GM10266 (cell line): ENCODE results near the gene NHSL1.

ENCODE experiments used
- DNase-seq: peaks from one replicate; pipeline ENCODE4 v3.0.0; 2012; ENCODE audit errors: extremely low spot score
- TF ChIP-seq, protein P1 (sequence below): IDR thresholded peaks from 2 replicates; pipeline ENCODE4 v1.5.1; 2012; ENCODE audit warnings: mild to moderate bottlenecking, low read depth; ENCODE audit not compliant: control insufficient read depth, insufficient read depth; ENCODE audit errors: missing control alignments

NHSL1 gene

DNA sequence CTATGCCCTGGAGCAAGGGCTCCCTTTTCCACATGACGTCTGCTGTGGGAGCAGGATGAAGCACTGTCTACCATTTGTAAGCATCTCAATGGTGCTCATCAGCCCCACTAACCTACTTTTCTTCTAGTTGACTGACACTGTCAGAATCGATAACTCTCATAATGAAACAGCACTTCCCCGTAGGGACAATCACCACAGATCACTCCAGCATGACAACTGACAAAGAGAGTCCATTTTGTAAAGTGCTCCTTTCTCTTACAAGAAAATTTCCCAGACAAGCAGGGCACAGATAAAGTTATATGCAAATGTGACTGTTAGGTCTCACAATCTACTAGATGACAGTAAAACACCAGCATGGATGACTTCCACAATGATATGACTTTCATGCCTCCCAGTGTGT, 48.8 kb downstream of the NHSL1 start:
- TF ChIP-seq, protein P1, sequence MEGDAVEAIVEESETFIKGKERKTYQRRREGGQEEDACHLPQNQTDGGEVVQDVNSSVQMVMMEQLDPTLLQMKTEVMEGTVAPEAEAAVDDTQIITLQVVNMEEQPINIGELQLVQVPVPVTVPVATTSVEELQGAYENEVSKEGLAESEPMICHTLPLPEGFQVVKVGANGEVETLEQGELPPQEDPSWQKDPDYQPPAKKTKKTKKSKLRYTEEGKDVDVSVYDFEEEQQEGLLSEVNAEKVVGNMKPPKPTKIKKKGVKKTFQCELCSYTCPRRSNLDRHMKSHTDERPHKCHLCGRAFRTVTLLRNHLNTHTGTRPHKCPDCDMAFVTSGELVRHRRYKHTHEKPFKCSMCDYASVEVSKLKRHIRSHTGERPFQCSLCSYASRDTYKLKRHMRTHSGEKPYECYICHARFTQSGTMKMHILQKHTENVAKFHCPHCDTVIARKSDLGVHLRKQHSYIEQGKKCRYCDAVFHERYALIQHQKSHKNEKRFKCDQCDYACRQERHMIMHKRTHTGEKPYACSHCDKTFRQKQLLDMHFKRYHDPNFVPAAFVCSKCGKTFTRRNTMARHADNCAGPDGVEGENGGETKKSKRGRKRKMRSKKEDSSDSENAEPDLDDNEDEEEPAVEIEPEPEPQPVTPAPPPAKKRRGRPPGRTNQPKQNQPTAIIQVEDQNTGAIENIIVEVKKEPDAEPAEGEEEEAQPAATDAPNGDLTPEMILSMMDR, result no peak

DNA sequence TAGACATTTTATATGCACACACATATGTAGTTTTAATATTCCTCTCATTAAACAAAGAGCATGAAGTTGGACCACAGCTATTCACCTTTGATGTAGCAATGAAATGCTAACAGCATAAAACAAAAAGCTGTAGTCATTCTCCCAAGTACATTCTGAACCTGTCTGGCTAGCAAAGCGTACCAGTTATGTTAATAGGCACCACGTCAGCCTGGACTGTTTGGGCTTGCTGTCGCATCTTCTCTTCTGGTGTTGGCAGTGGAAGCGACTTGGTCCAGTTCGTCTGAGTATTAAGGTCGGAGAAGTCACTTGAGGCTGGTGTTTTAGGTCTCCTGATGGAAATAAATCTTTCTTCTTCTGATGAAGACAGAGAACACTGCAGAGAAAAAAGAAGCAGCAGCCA, 52.5 kb downstream of the NHSL1 start:
- DNase-seq, result no peak
- TF ChIP-seq, protein P1, result no peak

More for the DNA sequence above, 48.8 kb downstream of the NHSL1 start:
- no peak for DNase-seq

DNA sequence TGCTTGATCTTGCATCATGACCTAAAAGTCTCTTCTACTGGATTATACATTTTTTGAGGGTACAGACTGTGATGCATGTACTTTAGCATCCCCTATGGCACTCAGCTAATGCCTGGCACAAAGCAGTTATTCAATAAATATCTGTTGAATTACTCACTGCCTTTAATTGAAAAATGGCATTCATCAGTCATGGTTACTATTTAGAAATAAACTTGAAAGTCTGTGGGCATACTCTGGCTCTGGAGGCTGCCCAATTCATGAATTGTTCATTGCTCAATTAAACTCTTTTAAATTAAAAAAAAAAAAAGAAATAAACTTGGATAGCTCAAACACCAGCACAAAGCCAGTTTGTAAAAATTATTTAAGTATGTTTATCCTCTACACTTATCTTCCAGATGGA, 55.3 kb downstream of the NHSL1 start:
- no peak for DNase-seq
- TF ChIP-seq, protein P1, result no peak

DNA sequence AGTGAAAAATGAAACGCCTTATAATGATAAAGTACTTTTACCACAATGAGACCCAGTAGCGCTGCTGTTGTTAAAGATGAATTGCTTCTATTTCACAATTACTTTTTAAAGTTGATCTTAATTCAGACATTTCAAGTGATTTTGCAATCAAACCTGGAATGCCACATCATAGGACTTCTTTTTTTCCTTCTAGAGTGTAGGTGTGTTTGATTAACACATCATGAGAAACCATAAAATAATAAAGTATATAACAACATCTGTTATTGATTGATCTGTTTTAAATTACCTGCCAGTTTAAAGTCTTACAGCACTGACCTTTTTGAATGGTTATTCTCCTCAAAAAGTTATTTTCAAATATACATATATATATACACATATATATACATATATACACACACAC, 56.6 kb downstream of the NHSL1 start:
- DNase-seq, result no peak
- TF ChIP-seq, protein P1, result no peak

DNA sequence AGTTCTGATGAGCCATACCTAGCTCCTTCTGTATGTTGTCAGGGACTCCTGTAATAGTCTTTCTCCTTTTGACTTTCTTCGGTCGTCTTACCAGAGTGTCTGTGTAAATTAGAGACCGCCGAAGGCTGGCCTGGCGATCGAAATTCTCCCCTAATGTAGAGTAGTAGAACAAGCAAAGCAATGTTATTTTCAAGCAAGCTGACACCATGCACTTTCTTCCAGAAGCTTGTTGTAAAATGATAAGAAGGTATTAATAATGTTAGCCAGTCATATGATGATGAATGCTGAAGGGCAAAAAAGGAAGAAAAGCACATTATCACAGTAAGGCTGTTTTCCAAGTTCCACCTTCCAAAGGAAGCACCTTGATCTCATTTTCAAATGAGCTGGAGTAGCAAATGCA, 57.3 kb downstream of the NHSL1 start:
- no peak for DNase-seq
- TF ChIP-seq, protein P1, result no peak

DNA sequence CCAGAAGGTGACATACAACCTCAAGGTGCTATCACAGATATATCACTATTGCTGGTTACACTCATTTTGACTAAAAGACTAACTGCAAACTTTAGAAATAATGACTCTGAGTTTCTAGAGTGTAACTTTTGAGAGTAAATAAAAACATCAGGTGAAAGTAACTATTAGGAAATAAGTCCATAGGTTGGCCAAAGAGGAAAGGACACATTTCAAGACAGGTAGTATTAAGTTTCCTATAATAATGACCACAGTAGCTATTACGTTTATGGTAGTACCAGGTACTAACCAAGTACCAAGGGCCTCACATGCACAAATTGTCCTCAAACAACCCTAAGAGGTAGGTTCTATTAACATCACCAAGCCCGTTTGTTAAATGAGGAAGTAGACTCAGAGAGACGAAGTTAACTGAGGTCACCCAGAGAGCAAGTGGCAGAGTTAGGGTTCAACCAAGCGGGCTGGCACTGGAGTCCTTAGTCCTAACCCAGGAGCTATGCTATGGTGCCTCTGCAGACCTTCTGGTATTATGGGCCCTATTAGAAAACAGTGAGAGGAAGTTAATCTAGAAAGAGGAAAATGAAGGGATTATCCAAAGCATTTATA, 58.4 kb downstream of the NHSL1 start:
- TF ChIP-seq, protein P1, result no peak
- DNase-seq, result no peak

DNA sequence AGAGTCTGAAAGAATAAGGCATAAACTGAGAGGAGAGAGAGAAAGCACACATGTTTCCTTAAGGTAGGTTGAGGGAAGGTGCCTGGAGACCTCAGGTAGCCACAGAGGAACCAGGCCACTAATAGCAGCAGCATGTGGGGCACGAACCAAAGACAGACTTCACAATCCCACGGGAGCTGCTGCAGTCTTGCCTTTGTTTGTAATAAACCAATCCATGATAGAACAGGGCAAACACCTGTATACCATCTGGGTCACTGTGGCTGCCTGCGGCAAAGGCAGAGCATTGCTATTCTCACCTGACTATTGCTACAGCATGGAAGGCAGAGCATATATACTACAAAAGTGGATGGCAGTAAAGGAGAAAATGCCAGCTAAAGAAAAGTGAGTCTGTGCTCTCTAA, 59.0 kb downstream of the NHSL1 start:
- DNase-seq, result no peak

More for the DNA sequence above, 59.0 kb downstream of the NHSL1 start:
- TF ChIP-seq, protein P1, result no peak
